GM23338 (cell line): ENCODE data around the gene UCN. TPM values are rescaled to one million over a fixed set of nuclear protein-coding genes. Genes with fewer than 3 reads are reported as not detected.
A peak's percentile ranks its signal among the peaks of the same experiment; 100 is the strongest.

ENCODE experiments used
- ATAC-seq: fragments of 200-7000 bp; cut with Tn5 transposase; 3 replicates; pipeline ENCODE4 v1.9.1; 2020
- DNase-seq: peaks from one replicate; pipeline ENCODE4 v3.0.0-alpha.2; 2015; ENCODE audit warnings: low spot score
- H2AFZ ChIP-seq: fragments of 200-600 bp; sonication (generic); 2 replicates; pipeline ENCODE4 v1.8.0; 2016; ENCODE audit warnings: antibody characterized with exemption, mild to moderate bottlenecking, moderate library complexity
- H3F3A ChIP-seq: fragments of 200-600 bp; sonication (generic); replicated peaks from 2 replicates; pipeline ENCODE4 v1.8.0; 2017; ENCODE audit warnings: antibody characterized with exemption, mixed run types, low read depth
- H3K27ac ChIP-seq: fragments of 200-600 bp; sonication (generic); 2 replicates; pipeline ENCODE4 v1.6.1; 2016; ENCODE audit warnings: low read depth
- H3K27me3 ChIP-seq: fragments of 200-600 bp; sonication (generic); 2 replicates; pipeline ENCODE4 v1.8.0; 2016; ENCODE audit warnings: mild to moderate bottlenecking, mixed run types, moderate library complexity; ENCODE audit not compliant: insufficient read depth
- H3K36me3 ChIP-seq: fragments of 200-600 bp; sonication (generic); 2 replicates; pipeline ENCODE4 v1.8.0; 2016; ENCODE audit warnings: mild to moderate bottlenecking; ENCODE audit not compliant: insufficient read depth
- H3K4me1 ChIP-seq: fragments of 200-600 bp; sonication (generic); 2 replicates; pipeline ENCODE4 v1.8.0; 2016; ENCODE audit warnings: mild to moderate bottlenecking, moderate library complexity; ENCODE audit not compliant: insufficient read depth
- H3K4me2 ChIP-seq: fragments of 200-600 bp; sonication (generic); 2 replicates; pipeline ENCODE4 v1.7.1; 2017; ENCODE audit warnings: mixed run types
- H3K4me3 ChIP-seq: fragments of 200-600 bp; sonication (generic); 2 replicates; pipeline ENCODE4 v1.6.1; 2016; ENCODE audit warnings: mixed run types
- H3K79me2 ChIP-seq: fragments of 200-600 bp; sonication (generic); replicated peaks from 2 replicates; pipeline ENCODE4 v1.8.0; 2017; ENCODE audit warnings: mild to moderate bottlenecking; ENCODE audit not compliant: insufficient read depth
- H3K9me2 ChIP-seq: fragments of 200-600 bp; sonication (generic); 2 replicates; pipeline ENCODE4 v1.8.0; 2017; ENCODE audit not compliant: insufficient read depth
- H4K20me1 ChIP-seq: fragments of 200-600 bp; sonication (generic); replicated peaks from 2 replicates; pipeline ENCODE4 v1.8.0; 2017; ENCODE audit warnings: mild to moderate bottlenecking; ENCODE audit not compliant: insufficient read depth
- H3K27ac Mint-ChIP-seq: 2 replicates; pipeline ENCODE4 v1.8.0; 2020; ENCODE audit warnings: inconsistent platforms, mild to moderate bottlenecking, moderate library complexity, mixed read lengths
- H3K27me3 Mint-ChIP-seq: 3 replicates; pipeline ENCODE4 v1.8.0; 2022; ENCODE audit warnings: low read depth, mild to moderate bottlenecking, moderate library complexity, mixed read lengths, inconsistent platforms; ENCODE audit not compliant: insufficient read depth, poor library complexity
- H3K36me3 Mint-ChIP-seq: 3 replicates; pipeline ENCODE4 v1.8.0; 2021; ENCODE audit warnings: low read depth, mild to moderate bottlenecking, inconsistent platforms, moderate library complexity, mixed read lengths
- H3K4me1 Mint-ChIP-seq: 3 replicates; pipeline ENCODE4 v1.8.0; 2020; ENCODE audit warnings: mild to moderate bottlenecking, inconsistent platforms, mixed read lengths
- H3K4me3 Mint-ChIP-seq: 3 replicates; pipeline ENCODE4 v1.8.0; 2021; ENCODE audit warnings: moderate library complexity, mild to moderate bottlenecking, inconsistent platforms, mixed read lengths
- H3K9me3 Mint-ChIP-seq: 3 replicates; pipeline ENCODE4 v1.8.0; 2020; ENCODE audit warnings: moderate library complexity, mild to moderate bottlenecking, inconsistent platforms, mixed read lengths
- CREB1 ChIP-seq: fragments of 250-450 bp; sonication (Bioruptor Pico); IDR thresholded peaks from 2 replicates; pipeline ENCODE4 v1.5.0; 2020; ENCODE audit warnings: low read depth, mild to moderate bottlenecking, moderate library complexity
- CTCF ChIP-seq, 2 experiments: fragments of 200-600 bp in 1 of 2; sonication (generic) in 1 of 2; conservative IDR thresholded peaks; 2 replicates each; pipeline versions ENCODE4 v1.5.1 to v1.6.1; 2016 to 2017; ENCODE audit warnings: antibody characterized with exemption in 2 of 2, low read depth in 2 of 2, mild to moderate bottlenecking in 2 of 2, moderate library complexity in 1 of 2
- ETS1 ChIP-seq: IDR thresholded peaks from 2 replicates; pipeline ENCODE4 v1.6.1; 2016; ENCODE audit warnings: antibody characterized with exemption
- EZH2 ChIP-seq: fragments of 200-600 bp; sonication (generic); IDR thresholded peaks from one replicate; pipeline ENCODE4 v1.8.0; 2017; ENCODE audit warnings: antibody characterized with exemption, mild to moderate bottlenecking, low read depth; ENCODE audit not compliant: unreplicated experiment
- EZH2phosphoT487 ChIP-seq: fragments of 200-600 bp; sonication (generic); IDR thresholded peaks from one replicate; pipeline ENCODE4 v1.8.1; 2018; ENCODE audit warnings: antibody characterized with exemption; ENCODE audit not compliant: unreplicated experiment
- JUNB ChIP-seq: IDR thresholded peaks from one replicate; pipeline ENCODE4 v1.6.1; 2016; ENCODE audit warnings: antibody characterized with exemption; ENCODE audit not compliant: unreplicated experiment
- NANOG ChIP-seq: IDR thresholded peaks from 2 replicates; pipeline ENCODE4 v1.6.1; 2016; ENCODE audit warnings: antibody characterized with exemption, borderline replicate concordance
- POLR2AphosphoS5 ChIP-seq: IDR thresholded peaks from 2 replicates; pipeline ENCODE4 v1.6.1; 2016; ENCODE audit warnings: antibody characterized with exemption, low read depth
- REST ChIP-seq: IDR thresholded peaks from one replicate; pipeline ENCODE4 v1.6.1; 2018; ENCODE audit warnings: antibody characterized with exemption; ENCODE audit not compliant: unreplicated experiment
- STAT1 ChIP-seq: IDR thresholded peaks from one replicate; pipeline ENCODE4 v1.6.1; 2016; ENCODE audit warnings: antibody characterized with exemption; ENCODE audit not compliant: unreplicated experiment
- ZNF114 ChIP-seq: fragments of 250-450 bp; sonication (Bioruptor Pico); IDR thresholded peaks from 2 replicates; pipeline ENCODE4 v1.5.0; 2020; ENCODE audit warnings: mild to moderate bottlenecking, moderate library complexity
- ZNF331 ChIP-seq: fragments of 250-450 bp; sonication (Bioruptor Pico); IDR thresholded peaks from 2 replicates; pipeline ENCODE4 v1.5.0; 2020; ENCODE audit warnings: low read depth, mild to moderate bottlenecking, moderate library complexity
- ZNF462 ChIP-seq: fragments of 250-450 bp; sonication (Bioruptor Pico); IDR thresholded peaks from 2 replicates; pipeline ENCODE4 v1.5.0; 2020; ENCODE audit warnings: mild to moderate bottlenecking, moderate library complexity
- polyA plus RNA-seq: library from polyadenylated mRNA; unstranded; fragments of >200 nt; fragmentation: Nextera tagmentation; extraction: Ambion mirVana; gene quantifications from 2 replicates; pipeline ENCODE4 v1.2.1, GENCODE V29; 2016
- total RNA-seq: library from RNA; depleted of rRNA; stranded (reverse); fragments of >200 nt; shearing (Covaris generic); gene quantifications from 2 replicates; pipeline ENCODE4 v1.2.3, GENCODE V29; 2014

Gene UCN
- total and polyA plus RNA-seq, 2 experiments from 2014 or later = 0.59 to 0.99 TPM

- H3F3A ChIP-seq = peaks cover 21% of the 10 kb centered on the region; the same call in 1 of the 2 replicates
- H4K20me1 ChIP-seq = no peaks in the 10 kb centered on the region
- peaks cover 10% of the 10 kb centered on the region for H3K36me3 ChIP-seq
- Mint-ChIP-seq H3K4me1 (peaks cover 10% of the 10 kb centered on the region), H3K4me3 (peak within 1 kb of the TSS; percentile 98), H3K9me3 (no peaks in the 10 kb centered on the region), H3K36me3 (peaks cover 24% of the 10 kb centered on the region), H3K27ac (peak within 1 kb of the TSS; percentile 99), H3K27me3 (peaks cover 4% of the 10 kb centered on the region)
- H3K4me3 ChIP-seq = peak within 1 kb of the TSS; percentile 99
- peaks cover 5% of the 10 kb centered on the region for H3K79me2 ChIP-seq
- peaks cover 14% of the 10 kb centered on the region for H3K4me1 ChIP-seq
- no peaks in the 10 kb centered on the region for H3K27me3 ChIP-seq
- DNase-seq = peak; percentile 98
- peak within 1 kb of the TSS; percentile 95 for H3K27ac ChIP-seq
- peak within 1 kb of the TSS; percentile 99 for H2AFZ ChIP-seq
- TF ChIP-seq NANOG (no peak), CREB1 (peak; percentile 56), ETS1 (peak; percentile 77), ZNF114 (no peak), JUNB (no peak), STAT1 (no peak), POLR2AphosphoS5 (peak; percentile 98), ZNF331 (CRISPR knock-in tag) (no peak), EZH2 (no peak), REST (no peak), CTCF (conservative IDR thresholded peaks at IDR 0.05; ENCODE audit: low read depth in 2 of 2) (no peak), EZH2phosphoT487 (no peak), ZNF462 (no peak)
- peak; percentile 91 for ATAC-seq
- H3K9me2 ChIP-seq = no peaks in the 10 kb centered on the region
- peak within 1 kb of the TSS; percentile 99 for H3K4me2 ChIP-seq
These were observed 14.7 kb upstream of the UCN start, which contains the start of gene MPV17 for GRCh38 chr2:27322766-27323595. Gene MPV17 (minus strand): TSS chr2:27323097. CDS start chr2:27322517, 580 bp downstream.
